ENCODE results near the gene KRTCAP3. TPM values are rescaled to one million over a fixed set of nuclear protein-coding genes. Genes with fewer than 3 reads are reported as not detected.
A peak's percentile ranks its signal among the peaks of the same experiment; 100 is the strongest.

Gene KRTCAP3
- total RNA-seq, 4 donors from 2014 or later = 7.4 to 109 (median 73.9) TPM

DNA sequence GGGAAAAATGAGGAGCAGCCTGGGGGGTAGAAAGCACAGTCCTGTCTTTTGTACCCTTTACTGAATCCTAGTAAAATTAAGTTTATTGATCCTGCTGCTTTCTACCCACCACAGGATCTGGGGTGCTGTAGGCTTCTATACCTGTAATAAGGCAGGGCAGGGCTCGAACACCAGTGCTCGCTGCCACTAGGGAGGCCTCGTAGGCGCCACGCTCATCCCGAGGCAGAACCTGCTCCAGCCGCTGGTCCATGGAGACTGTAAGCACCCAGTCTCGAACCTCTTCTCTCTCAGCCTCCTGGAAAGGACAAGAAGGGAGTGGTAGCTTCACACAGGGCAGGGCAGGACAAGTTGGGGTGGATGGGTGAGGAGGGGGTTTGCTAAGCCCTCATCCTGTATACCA is 3.0 kb downstream of the KRTCAP3 start:
- peak overlapping the region in 2 of 4 donors; percentile 41 to 45 for H3K4me3 ChIP-seq
- H3K4me1 ChIP-seq = peaks cover 0 to 11% (median 0%) of the 10 kb centered on the region in 4 donors
- TF ChIP-seq, protein P1, sequence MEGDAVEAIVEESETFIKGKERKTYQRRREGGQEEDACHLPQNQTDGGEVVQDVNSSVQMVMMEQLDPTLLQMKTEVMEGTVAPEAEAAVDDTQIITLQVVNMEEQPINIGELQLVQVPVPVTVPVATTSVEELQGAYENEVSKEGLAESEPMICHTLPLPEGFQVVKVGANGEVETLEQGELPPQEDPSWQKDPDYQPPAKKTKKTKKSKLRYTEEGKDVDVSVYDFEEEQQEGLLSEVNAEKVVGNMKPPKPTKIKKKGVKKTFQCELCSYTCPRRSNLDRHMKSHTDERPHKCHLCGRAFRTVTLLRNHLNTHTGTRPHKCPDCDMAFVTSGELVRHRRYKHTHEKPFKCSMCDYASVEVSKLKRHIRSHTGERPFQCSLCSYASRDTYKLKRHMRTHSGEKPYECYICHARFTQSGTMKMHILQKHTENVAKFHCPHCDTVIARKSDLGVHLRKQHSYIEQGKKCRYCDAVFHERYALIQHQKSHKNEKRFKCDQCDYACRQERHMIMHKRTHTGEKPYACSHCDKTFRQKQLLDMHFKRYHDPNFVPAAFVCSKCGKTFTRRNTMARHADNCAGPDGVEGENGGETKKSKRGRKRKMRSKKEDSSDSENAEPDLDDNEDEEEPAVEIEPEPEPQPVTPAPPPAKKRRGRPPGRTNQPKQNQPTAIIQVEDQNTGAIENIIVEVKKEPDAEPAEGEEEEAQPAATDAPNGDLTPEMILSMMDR (IDR thresholded peaks at IDR 0.05) = no peak
- no peak for TF ChIP-seq POLR2A (IDR thresholded peaks at IDR 0.05)
- H3K36me3 ChIP-seq = peaks cover 0 to 28% (median 0%) of the 10 kb centered on the region in 3 donors
- no peaks in the 10 kb centered on the region for H3K27me3 ChIP-seq
- no peaks in the 10 kb centered on the region for H3K9me3 ChIP-seq
- peak overlapping the region in 3 of 4 donors; percentile 85 to 98 (median 95) for H3K27ac ChIP-seq
- no peak for DNase-seq

DNA sequence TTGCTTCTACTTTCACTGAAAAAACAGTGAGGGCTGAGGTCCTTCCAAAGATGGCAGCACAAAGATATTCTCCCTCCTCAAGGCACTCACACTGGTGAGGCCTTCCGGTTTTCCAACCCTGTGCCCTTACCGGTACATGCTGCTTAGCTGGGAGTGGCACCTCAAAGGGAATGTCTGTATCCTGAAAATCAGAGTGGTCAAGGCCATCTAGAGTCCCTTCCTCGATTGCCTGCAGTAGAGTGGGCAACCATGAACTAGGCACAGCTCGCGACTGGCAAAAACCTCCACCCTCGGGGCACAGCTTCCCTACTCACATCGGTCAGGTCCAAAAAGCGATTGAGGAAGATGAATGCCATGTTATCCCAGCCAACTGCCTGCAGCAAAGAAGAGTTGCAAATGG is 3.4 kb downstream of the KRTCAP3 start:
- Histone ChIP-seq H3K36me3 (peaks cover 0 to 23% (median 0%) of the 10 kb centered on the region in 3 donors), H3K4me1 (peaks cover 0 to 11% (median 0%) of the 10 kb centered on the region in 4 donors), H3K27ac (peak overlapping the region in 3 of 4 donors; percentile 85 to 98 (median 95)), H3K27me3 (no peaks in the 10 kb centered on the region), H3K4me3 (peak overlapping the region in 2 of 4 donors; percentile 41 to 45), H3K9me3 (no peaks in the 10 kb centered on the region)
- TF ChIP-seq, protein P1 (IDR thresholded peaks at IDR 0.05) = no peak
- no peak for TF ChIP-seq POLR2A (IDR thresholded peaks at IDR 0.05)
- DNase-seq = peak in 2 of 3 donors; percentile 49 to 62

DNA sequence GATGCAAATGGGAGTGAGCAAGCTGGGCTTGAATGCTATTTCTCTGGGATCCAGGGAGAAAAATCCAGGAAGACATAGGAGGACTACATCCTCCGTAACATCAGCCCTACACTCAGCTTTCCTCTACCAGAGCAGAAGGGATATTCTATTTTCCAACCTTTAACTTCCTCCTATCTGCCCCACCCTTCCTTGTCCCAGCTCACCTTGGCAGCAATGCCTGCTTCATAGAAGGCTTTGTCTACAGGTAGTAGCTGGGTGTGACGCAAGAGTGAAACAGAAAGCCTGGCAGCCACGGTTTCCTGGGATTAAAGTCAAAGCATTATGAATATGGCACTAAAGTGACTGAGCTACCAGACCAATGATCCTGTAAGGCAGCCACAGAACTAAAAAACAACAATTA is 3.9 kb downstream of the KRTCAP3 start:
- Histone ChIP-seq H3K4me1 (peaks cover 0 to 11% (median 0%) of the 10 kb centered on the region in 4 donors), H3K36me3 (peaks cover 0 to 19% (median 0%) of the 10 kb centered on the region in 3 donors), H3K4me3 (peak overlapping the region in 2 of 4 donors; percentile 41 to 45), H3K27me3 (no peaks in the 10 kb centered on the region), H3K9me3 (no peaks in the 10 kb centered on the region), H3K27ac (peak overlapping the region in 3 of 4 donors; percentile 85 to 98 (median 95))
- peak in 2 of 3 donors; percentile 80 to 91 for DNase-seq
- TF ChIP-seq, protein P1 (IDR thresholded peaks at IDR 0.05) = no peak
- TF ChIP-seq POLR2A (IDR thresholded peaks at IDR 0.05) = peak; percentile 65 to 84

DNA sequence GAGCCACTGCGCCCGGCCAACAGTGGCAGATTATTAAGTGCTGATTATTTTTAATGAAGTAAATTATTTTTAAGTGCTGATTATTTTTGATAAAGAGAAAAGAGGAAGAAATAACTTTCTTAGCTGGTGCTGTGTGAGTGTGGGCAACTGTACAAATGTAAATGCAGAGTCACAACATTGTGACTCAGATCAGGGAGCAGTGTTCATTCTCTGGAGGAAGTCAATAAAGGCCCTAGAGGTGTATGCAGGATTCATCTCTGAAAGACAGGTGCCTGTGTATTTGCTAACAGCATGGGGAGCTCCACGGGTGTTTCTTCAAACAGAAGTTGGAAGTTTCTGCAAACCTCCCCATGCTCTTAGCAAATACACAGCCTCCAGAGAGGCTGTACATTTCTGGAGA is 6.2 kb downstream of the KRTCAP3 start:
- H3K27me3 ChIP-seq = no peaks in the 10 kb centered on the region
- no peak for DNase-seq
- H3K27ac ChIP-seq = no peak overlapping the region
- H3K9me3 ChIP-seq = no peaks in the 10 kb centered on the region
- H3K36me3 ChIP-seq = peaks cover 0 to 14% (median 0%) of the 10 kb centered on the region in 3 donors
- H3K4me3 ChIP-seq = no peak overlapping the region
- H3K4me1 ChIP-seq = peaks cover 0 to 3% (median 0%) of the 10 kb centered on the region in 4 donors
- TF ChIP-seq, protein P1 (IDR thresholded peaks at IDR 0.05) = no peak
- no peak for TF ChIP-seq POLR2A (IDR thresholded peaks at IDR 0.05)

DNA sequence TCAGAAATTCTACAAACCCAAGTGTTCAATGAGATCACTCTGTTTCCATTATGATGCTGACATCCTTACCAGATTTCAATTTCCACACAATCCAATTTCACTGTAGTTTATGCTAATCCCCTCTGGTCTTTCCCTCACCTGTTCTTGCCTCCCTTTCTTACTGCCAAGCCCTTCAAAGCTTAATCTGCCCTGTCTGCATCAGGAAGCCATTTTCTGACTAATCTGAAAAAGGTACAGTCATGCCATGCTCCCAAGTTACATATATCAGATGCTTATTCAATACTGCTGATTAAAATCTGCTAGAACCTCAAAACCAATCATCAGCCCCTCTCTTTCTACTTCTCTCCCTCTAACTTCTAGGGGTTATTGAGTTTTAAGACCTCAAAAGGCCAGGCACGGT is 8.9 kb downstream of the KRTCAP3 start:
- Histone ChIP-seq H3K4me3 (no peak overlapping the region), H3K9me3 (no peaks in the 10 kb centered on the region), H3K27me3 (no peaks in the 10 kb centered on the region), H3K27ac (no peak overlapping the region), H3K36me3 (peaks cover 0 to 28% (median 0%) of the 10 kb centered on the region in 3 donors), H3K4me1 (no peaks in the 10 kb centered on the region)
- TF ChIP-seq POLR2A (IDR thresholded peaks at IDR 0.05) = no peak
- TF ChIP-seq, protein P1 (IDR thresholded peaks at IDR 0.05) = no peak
- no peak for DNase-seq

Data from Peyer's patch (tissue), 4 donors.